Suppressor macrophage (primary cell): ENCODE data around the gene ZC3H12D.

Experiments used
- DNase-seq, 4 experiments: peaks; one replicate each; pipeline ENCODE4 v3.0.0-alpha.2; 2020 to 2022

Gene ZC3H12D

DNA sequence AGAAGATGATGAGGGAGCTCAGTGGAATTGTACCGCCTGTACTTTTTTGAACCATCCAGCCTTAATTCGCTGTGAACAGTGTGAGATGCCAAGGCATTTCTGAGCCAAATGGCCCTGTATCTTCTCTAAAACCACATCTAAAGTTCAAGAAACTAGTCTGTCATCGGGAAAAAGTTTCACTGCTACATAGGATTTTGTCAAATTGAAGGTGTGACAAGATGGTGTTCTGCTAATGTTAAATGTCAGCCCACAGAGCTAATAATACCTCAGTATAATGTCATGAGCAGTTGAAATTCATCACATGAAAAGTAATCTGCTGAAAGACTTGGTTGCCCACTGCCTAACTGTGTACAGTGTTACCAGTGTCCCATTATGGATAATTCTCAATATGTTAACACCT lies 75.2 kb downstream of the ZC3H12D start:
- DNase-seq: no peak

DNA sequence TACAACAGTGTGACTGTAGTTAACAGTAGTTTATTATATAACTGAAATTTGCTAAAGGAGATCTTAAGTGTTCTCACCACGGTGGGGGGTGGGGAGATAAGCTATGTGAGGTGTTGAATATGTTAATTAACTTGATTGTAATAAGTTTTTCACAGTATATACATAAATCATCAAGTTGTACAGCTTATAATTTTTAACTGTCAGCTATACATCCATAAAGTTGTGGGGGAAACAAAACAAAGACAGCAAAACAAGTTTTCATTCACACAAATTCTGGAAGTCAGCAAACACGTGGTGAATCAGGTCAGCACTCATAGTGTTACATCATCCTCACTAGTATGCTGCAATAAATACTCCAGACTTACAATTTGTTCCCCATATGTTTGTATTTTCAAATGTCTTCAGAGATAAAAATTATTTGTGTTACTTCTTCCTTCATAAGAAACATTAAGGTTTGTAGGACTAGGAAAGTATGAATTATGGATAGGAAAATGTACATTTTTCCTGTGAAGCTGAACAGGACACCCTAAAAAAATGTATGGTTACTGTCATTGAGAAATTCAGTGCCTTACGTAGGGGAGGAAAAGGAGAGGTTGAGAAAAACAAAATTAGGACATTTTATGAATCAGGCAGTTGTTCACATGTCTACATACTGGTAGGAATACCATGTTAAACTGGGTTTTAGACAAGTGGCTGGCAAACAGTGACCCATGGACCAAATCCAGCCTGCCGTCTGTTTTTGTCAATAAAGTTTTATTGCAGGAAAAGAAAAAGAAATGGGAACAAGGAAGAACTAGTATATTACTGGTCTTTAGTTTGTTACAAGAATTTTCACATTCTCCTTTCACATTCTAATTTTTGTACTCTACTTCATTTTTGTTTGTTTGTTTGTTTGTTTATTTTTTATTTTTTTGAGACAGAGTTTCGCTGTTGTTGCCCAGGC lies 78.7 kb downstream of the ZC3H12D start:
- DNase-seq: peak; percentile 43 to 85 (median 68)

DNA sequence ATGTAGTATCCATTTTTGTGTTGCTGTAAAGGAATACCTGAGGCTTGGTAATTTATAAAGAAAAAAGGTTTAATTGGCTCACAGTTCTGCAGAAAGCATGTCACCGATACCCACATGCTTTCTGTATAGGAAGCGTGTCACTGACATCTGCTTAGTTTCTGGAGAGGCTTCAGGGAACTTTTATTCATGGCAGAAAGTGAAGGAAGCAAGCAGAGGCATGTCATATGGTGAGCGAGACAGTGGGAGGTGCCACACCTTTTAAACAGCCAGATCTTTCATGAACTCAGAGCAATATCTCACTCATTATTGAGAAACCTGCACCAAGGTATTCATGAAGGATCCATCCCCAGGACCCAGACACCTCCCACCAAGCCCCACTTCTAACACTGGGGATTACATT lies 81.3 kb downstream of the ZC3H12D start:
- DNase-seq: no peak

DNA sequence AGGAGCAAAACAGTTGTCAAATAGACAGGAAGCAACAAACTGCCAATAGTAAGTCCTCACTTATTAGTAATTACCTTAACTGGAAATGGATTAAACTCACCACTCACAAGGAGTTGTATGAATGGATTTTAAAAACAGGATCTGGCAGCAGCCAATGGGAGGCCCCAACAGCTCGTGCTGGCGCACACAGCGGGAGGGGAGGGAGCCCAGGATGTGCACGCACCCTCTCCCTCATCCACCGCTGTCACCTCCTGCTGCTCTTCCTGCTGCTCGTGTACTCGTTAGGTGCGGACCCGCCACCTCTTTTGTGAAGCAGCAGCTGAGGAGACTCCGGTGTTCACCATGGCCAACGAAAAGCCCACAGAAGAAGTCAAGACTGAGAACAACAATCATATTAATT lies 84.8 kb downstream of the ZC3H12D start, which contains the start of gene SUMO4:
TSS of gene SUMO4 (plus strand) at position 213 of the 400 bp plus-strand sequence. CDS start at position 343, 130 bp downstream.
- no peak for DNase-seq

DNA sequence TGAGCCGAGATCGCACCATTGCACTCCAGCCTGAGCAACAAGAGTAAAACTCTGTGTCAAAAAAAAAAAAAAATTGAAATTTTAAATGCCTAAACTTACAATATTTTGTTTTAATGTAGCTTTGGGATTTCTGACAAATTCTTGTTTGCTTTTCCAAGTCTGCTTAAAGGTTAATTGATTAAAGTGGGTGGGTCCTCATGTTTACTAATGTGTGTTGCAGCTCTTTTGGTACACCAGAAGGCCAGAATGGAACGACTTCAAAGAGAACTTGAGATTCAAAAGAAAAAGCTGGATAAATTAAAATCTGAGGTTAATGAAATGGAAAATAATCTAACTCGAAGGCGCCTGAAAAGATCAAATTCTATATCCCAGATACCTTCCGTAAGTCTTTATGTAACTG lies 87.4 kb downstream of the ZC3H12D start:
- DNase-seq: no peak
